IPS DF 6.9 (cell line): ENCODE results near the gene ANKRD6.

Experiments
- DNase-seq: peaks from one replicate; pipeline ENCODE4 v3.0.0-alpha.2; 2013; ENCODE audit warnings: low read depth, low spot score
- H3K27ac ChIP-seq: one replicate; pipeline ENCODE4 v1.5.1; 2013; ENCODE audit warnings: low read length, control low read depth
- H3K27me3 ChIP-seq: 2 replicates; pipeline ENCODE4 v1.6.1; 2013; ENCODE audit warnings: mild to moderate bottlenecking, low read length; ENCODE audit not compliant: control insufficient read depth, insufficient read depth
- H3K36me3 ChIP-seq: 2 replicates; pipeline ENCODE4 v1.6.1; 2013; ENCODE audit warnings: low read length; ENCODE audit not compliant: control insufficient read depth, insufficient read depth
- H3K4me1 ChIP-seq: 2 replicates; pipeline ENCODE4 v1.6.1; 2013; ENCODE audit warnings: low read length; ENCODE audit not compliant: control insufficient read depth, insufficient read depth
- H3K4me3 ChIP-seq: 2 replicates; pipeline ENCODE4 v1.5.1; 2013; ENCODE audit warnings: mild to moderate bottlenecking, low read length
- H3K9me3 ChIP-seq: 2 replicates; pipeline ENCODE4 v1.6.1; 2013; ENCODE audit warnings: low read length, inconsistent platforms; ENCODE audit not compliant: control insufficient read depth, insufficient read depth
- WGBS: extraction: QIAGEN DNeasy Blood & Tissue Kit; methylation state at CpG from one replicate; pipeline ENCODE4 v1.1.7; 2013; ENCODE audit warnings: mixed read lengths, missing lambda C conversion rate; ENCODE audit not compliant: insufficient read length, insufficient coverage; 5-methylcytosine and 5-hydroxymethylcytosine counted together

The ANKRD6 gene

DNA sequence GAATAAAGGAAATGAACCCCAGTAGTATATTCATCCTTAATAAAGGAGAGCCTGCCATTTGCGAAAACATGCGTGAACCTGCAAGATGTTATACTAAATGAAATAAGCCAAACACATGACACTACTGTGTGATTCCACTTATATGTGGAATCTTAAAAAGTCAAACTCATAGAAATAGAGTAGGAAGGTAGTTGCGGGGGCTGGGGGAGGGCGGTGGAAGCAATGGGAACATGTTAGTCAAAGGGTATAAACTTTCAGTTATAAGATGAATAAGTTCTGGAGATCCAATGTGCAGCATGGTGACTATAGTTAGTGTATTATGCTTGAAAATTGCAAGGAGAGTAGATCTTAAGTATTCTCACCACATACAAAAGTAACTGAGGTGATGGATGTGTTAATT lies 72.9 kb downstream of the ANKRD6 start:
- no peak for DNase-seq
- H3K9me3 ChIP-seq = no peaks in the 10 kb centered on the region
- no peaks in the 10 kb centered on the region for H3K36me3 ChIP-seq
- H3K4me3 ChIP-seq = no peak overlapping the region
- no CpG with 5 or more reads among the region's 4 CpGs for WGBS
- no peak overlapping the region for H3K27ac ChIP-seq
- H3K4me1 ChIP-seq = peaks cover 4% of the 10 kb centered on the region
- H3K27me3 ChIP-seq = no peaks in the 10 kb centered on the region

DNA sequence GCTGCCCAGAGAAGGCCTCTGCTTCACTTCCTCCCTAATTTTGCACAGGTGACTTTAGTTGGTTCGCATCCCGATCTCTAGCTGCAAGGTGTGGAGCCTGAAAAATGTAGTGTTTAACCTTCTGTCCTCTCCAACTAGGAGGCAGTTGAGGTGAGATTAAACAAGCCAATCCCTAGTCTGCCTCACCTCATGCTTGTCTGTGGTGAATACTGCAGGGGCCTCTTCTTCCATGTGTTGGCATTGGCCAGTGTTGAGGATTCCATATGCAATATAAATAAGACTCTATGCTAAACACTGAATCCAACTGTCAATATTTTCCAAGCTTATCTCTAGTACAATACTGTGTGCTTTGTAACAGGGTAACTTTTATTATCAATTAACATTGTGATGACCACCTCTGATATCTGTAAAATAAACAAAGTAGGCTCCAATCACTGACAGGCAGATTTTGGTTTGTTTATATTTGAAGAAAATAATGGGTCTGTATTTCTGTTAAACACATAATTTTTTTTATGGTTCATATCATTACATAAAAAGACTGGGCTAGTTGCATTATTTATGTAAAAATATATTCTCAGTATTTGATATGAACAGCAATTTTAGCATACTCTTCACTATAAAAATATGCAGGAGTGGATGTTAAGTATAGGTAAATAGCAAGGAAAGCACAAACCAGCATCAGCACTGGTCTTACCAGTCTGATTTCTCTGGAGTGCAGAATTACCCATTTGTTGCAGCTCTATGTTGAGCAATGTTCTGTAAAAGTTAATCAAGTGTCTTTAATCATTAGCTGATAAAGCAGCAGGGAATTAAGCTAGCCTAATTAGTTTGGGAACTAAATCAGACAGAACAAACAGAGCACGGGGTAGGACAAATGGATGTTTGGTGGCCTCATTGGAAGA lies 74.0 kb downstream of the ANKRD6 start:
- H3K4me1 ChIP-seq = peaks cover 4% of the 10 kb centered on the region
- no peak for DNase-seq
- WGBS = no CpG with 5 or more reads among the region's 3 CpGs
- H3K27ac ChIP-seq = no peak overlapping the region
- no peak overlapping the region for H3K4me3 ChIP-seq
- no peaks in the 10 kb centered on the region for H3K9me3 ChIP-seq
- no peaks in the 10 kb centered on the region for H3K36me3 ChIP-seq
- no peaks in the 10 kb centered on the region for H3K27me3 ChIP-seq

DNA sequence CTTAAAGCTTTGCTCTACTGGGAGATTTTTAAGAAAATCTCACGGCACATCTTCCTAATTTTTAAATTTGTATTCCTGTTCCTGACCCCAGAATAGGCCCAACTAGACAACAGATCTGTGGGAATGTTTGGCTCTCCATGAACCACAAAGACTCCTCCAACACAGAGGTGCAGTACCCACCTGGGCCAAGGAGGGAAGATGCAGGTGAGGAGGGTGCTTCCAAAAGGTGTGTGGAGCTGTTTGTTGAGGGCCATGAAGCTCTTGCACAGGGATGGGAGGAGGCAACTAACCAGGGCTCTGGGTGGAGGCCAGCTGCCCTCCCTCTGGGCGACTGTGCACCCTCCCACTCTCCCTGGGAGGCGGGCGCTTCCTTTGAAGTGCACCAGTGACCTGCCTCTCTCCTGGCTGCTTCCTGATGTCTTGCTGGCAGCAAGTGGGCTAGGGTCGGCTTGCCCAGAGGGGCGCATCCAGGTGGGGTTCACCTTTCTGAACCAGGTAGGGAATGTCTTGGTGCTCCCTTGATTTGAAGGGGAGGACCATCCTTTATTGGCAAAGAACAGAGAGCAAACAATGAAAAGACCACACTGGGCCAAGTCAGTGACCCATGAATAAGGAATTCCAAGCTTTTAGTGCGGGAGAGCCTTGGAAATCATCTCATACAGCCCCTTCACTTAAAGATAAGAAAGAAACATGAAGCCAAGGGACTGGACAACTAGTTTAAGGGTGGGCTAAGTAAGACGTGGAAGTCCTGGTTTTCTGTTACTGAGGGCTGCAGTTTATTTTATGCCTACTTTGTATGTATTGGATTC lies 76.0 kb downstream of the ANKRD6 start:
- no CpG with 5 or more reads among the region's 8 CpGs for WGBS
- peaks cover 4% of the 10 kb centered on the region for H3K4me1 ChIP-seq
- H3K27me3 ChIP-seq = no peaks in the 10 kb centered on the region
- H3K9me3 ChIP-seq = no peaks in the 10 kb centered on the region
- no peaks in the 10 kb centered on the region for H3K36me3 ChIP-seq
- no peak overlapping the region for H3K4me3 ChIP-seq
- no peak overlapping the region for H3K27ac ChIP-seq
- no peak for DNase-seq

DNA sequence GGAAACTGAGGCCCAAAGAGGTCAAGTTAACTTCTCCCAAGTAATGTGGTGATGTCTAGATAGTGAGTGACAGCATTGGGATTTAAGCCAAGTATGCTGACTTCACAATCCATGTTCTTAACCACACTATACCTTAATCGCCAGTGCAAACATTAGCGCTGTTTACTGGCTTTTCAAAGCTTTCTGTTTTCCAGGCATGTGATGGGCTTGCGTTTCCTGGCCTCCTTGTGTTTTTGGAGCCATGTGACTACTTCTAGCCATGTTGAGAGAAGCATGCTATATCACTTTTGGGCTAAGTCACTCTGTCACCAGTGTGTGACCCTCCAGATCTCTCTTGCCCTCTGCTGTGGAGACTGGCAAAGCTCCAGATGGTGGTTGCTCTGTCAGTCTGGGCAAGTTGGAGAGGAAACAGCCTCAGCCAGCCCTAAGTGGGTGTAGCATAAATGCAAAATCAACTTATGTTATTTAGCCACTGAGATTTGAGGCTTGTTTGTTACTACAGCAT lies 76.9 kb downstream of the ANKRD6 start:
- Histone ChIP-seq H3K4me1 (peaks cover 4% of the 10 kb centered on the region), H3K9me3 (no peaks in the 10 kb centered on the region), H3K27ac (no peak overlapping the region), H3K27me3 (no peaks in the 10 kb centered on the region), H3K36me3 (no peaks in the 10 kb centered on the region), H3K4me3 (no peak overlapping the region)
- DNase-seq = no peak
- no CpG with 5 or more reads among the region's 3 CpGs for WGBS

DNA sequence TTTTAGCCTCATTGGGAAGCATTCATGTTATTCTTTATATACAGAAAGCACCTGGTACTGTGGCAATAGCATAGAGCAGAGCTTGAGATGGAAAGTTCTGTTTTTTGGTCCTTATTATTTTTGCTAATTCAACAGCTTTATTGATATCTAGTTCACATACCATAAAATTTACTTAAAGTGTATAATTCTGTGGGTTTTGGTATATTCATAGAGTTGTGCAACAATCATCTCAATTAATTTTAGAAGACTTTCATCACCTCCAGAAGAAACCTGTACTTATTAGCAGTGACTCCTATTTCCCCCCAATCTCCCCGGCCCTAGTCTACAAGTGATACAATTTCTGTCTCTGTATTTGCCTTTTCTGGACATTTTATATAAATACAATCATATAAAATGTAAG lies 77.4 kb downstream of the ANKRD6 start:
- no CpG with 5 or more reads among the region's 1 CpG for WGBS

DNA sequence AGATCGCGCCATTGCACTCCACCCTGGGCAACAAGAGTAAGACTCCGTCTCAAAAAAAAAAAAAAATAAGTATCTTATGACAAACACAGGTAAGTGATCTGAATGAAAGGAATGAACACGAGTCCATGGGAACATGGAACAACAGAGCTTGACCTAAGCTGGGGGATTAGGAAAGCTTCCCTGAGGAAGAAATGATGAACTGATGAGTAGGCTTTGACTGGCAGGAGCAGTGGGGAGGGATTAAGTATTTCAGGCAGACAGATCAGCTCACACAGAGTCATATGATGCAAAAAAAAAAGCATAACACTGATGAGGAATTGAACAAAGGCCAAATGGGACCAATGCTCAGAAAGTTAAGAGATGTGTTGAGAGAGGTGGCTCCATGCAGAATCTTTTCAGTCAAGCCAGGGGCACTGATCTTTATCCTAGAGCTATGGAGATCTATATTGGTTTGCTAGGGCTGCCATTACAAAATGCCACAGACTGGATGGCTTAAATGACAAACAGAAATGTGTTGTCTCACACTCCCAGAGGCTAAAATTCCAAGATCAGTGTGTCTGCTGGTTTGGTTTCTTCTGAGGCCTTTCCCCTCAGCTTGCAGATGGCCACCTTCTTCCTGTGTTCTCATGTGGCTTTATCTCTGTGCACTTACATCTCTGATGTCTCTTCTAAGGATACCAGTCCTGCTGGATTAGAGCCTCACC lies 85.6 kb downstream of the ANKRD6 start:
- H3K4me1 ChIP-seq = no peaks in the 10 kb centered on the region
- no peak overlapping the region for H3K4me3 ChIP-seq
- no CpG with 5 or more reads among the region's 4 CpGs for WGBS
- no peak overlapping the region for H3K27ac ChIP-seq
- DNase-seq = no peak
- no peaks in the 10 kb centered on the region for H3K36me3 ChIP-seq
- no peaks in the 10 kb centered on the region for H3K27me3 ChIP-seq
- H3K9me3 ChIP-seq = no peaks in the 10 kb centered on the region

More for the DNA sequence above, 77.4 kb downstream of the ANKRD6 start:
- Histone ChIP-seq H3K4me3 (no peak overlapping the region), H3K36me3 (no peaks in the 10 kb centered on the region), H3K27ac (no peak overlapping the region), H3K9me3 (no peaks in the 10 kb centered on the region), H3K27me3 (no peaks in the 10 kb centered on the region), H3K4me1 (peaks cover 4% of the 10 kb centered on the region)
- DNase-seq = no peak

DNA sequence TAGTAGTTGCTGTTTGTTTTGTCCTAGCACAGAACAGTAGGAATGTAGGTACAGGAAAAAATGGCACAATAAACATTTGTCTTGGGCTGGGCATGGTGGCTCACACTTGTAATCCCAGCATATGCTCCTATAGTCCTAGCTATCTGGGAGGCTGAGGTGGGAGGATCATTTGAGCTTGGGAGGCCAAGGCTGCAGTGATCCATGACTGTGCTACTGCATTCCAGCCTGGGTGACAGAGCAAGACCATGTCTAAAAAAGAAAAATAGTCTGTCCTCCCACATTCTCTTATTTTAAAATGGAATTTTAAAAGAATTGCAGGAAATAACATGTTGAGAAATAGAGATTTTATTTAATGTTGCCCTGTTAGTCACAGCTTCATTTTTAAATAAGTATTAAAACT lies 87.8 kb downstream of the ANKRD6 start:
- Histone ChIP-seq H3K9me3 (no peaks in the 10 kb centered on the region), H3K27ac (no peak overlapping the region), H3K36me3 (no peaks in the 10 kb centered on the region), H3K27me3 (no peaks in the 10 kb centered on the region), H3K4me3 (no peak overlapping the region), H3K4me1 (no peaks in the 10 kb centered on the region)
- DNase-seq = no peak

DNA sequence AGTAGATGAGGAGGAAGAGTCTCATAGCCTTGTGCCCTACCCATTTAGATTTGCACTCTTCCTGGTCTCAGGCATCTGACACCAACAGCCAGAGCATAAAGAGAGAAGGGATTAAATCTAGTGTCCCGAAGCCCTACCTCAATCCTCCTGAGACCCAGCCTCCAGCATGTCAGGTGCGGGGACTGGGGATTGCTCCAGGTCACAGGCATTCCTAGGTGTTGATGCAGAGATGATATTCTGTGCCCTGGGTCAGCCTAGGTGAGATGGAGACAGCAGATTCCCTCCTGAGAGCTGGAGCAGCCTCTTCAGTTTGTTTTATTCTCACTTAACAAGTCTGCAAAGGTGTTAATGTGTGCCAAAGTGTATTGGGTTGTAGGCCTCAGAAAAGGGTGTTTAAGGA lies 89.8 kb downstream of the ANKRD6 start:
- Histone ChIP-seq H3K9me3 (no peaks in the 10 kb centered on the region), H3K4me3 (no peak overlapping the region), H3K27ac (no peak overlapping the region), H3K27me3 (no peaks in the 10 kb centered on the region), H3K4me1 (no peaks in the 10 kb centered on the region), H3K36me3 (no peaks in the 10 kb centered on the region)
- no peak for DNase-seq
- no CpG with 5 or more reads among the region's 2 CpGs for WGBS

DNA sequence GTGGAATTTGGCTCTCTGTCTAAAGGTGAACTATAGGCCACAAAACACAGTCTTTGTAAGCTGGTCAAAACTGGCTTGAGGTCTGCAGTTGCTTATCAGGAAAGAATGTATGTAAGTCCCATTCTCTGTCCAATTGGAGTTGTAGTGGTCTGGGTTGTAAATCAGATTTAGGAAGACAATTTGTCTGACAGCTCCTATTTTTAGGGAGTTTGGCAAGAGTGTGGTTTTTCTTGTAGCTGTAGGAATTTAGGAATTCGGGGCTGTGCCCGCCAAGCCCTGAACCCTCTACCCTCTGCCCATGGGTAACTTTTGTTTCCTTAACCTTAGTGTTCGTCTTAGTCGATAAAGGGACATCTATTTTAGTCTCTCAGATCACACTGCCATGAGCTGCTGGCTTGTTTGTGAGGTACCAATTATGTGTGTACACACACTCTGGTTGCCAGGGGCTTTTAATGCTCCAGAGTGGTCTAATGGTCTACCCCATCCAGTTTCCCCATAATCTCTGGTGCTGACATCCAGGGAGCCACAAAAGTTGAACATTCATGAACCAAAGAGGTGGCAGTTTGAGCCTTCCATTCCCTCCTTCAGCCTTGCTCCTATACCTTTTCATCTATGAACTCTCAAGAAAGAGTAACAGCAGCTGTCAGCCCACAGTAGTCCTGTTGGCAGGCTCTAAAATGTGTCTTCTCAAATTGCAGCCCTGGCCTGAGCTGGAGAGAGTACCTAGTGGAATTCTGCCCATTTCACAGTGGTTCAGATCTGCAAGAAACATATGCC lies 93.0 kb downstream of the ANKRD6 start:
- H3K27me3 ChIP-seq = no peaks in the 10 kb centered on the region
- no peak for DNase-seq
- no CpG with 5 or more reads among the region's 4 CpGs for WGBS
- no peak overlapping the region for H3K27ac ChIP-seq
- no peaks in the 10 kb centered on the region for H3K36me3 ChIP-seq
- H3K4me1 ChIP-seq = no peaks in the 10 kb centered on the region
- H3K9me3 ChIP-seq = no peaks in the 10 kb centered on the region
- no peak overlapping the region for H3K4me3 ChIP-seq

DNA sequence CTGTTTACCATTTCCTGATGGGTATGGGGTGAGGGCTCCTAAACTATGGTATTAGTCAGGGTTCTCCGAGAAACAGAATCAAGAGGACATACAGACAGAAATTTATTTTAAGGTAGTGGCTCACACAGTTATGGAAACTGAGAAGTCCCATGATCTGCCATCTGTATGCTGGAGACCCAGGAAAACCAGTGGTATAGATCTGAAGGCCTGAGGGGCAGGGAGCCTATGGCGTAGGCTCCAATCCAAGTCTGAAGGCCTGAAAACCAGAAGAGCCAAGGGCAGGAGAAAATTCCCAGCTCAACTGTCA lies 93.6 kb downstream of the ANKRD6 start:
- no peaks in the 10 kb centered on the region for H3K4me1 ChIP-seq
- DNase-seq = no peak
- H3K27ac ChIP-seq = no peak overlapping the region
- H3K9me3 ChIP-seq = no peaks in the 10 kb centered on the region
- WGBS = no CpG with 5 or more reads among the region's 2 CpGs
- H3K27me3 ChIP-seq = no peaks in the 10 kb centered on the region
- H3K36me3 ChIP-seq = no peaks in the 10 kb centered on the region
- no peak overlapping the region for H3K4me3 ChIP-seq
